Measurements from ENCODE around the gene CFHR1. TPM values are rescaled to one million over a fixed set of nuclear protein-coding genes. Genes with fewer than 3 reads are reported as not detected.
"Not testable (repeated sequence)": the region's sequence is repeated elsewhere in the genome, so short reads cannot be mapped to it uniquely, and the experiment has no call there.

The CFHR1 gene
- total RNA-seq (0.53 TPM), polyA plus RNA-seq (ENCODE audit: insufficient read depth in 1 of 8, insufficient read length in 8 of 8, low replicate concordance in 1 of 8) (1 to 10 TPM in 3 of 8 donors, under 1 TPM in 5; 0.23 to 2.4 (median 0.76) TPM)
- long read RNA-seq, donor 1 = 0 reads
- long read RNA-seq, donor 2 = 0 reads
- long read RNA-seq, donor 3 = 0 reads
- long read RNA-seq, donor 4 = 0 reads
- long read RNA-seq, donor 5 = 0 reads
- long read RNA-seq, donor 6, partial matches to known transcripts = 0 of 1 reads
- long read RNA-seq, donor 6, other reads (novel, unspliced or antisense) = 0 of 1 reads
- long read RNA-seq, donor 7 = 0 reads
- long read RNA-seq, donor 8 = 0 reads
- long read RNA-seq, donor 9 = 0 reads
- long read RNA-seq, donor 10 = 0 reads
- long read RNA-seq, donor 11 = 0 reads

- not testable (repeated sequence) for H3K36me3 ChIP-seq (ENCODE audit: control insufficient read depth, insufficient read depth, low read length); H3K27me3 ChIP-seq (ENCODE audit: control insufficient read depth, insufficient read depth, low read length); H3K4me1 ChIP-seq (ENCODE audit: control insufficient read depth, insufficient read depth, low read length); DNase-seq; H3K27ac ChIP-seq (ENCODE audit: low read length); H3K4me3 ChIP-seq (ENCODE audit: low read length); H3K9me3 ChIP-seq (replicated peaks; ENCODE audit: control insufficient read depth, low read depth, low read length)
- no CpG with 5 or more reads among the region's 1 CpG for WGBS (ENCODE audit: insufficient coverage)
Observed at GRCh38 chr1:196819531-196819930, at the start of gene CFHR1. TSS of gene CFHR1 (plus strand) at chr1:196819731. CDS start at chr1:196819845, 114 bp downstream.

GRCh38 chr1:196769823-196770222 lies 49.7 kb upstream of the CFHR1 start:
- H3K4me3 ChIP-seq (ENCODE audit: low read length); DNase-seq; H3K4me1 ChIP-seq (ENCODE audit: control insufficient read depth, insufficient read depth, low read length); H3K27ac ChIP-seq (ENCODE audit: low read length); H3K27me3 ChIP-seq (ENCODE audit: control insufficient read depth, insufficient read depth, low read length); H3K9me3 ChIP-seq (replicated peaks; ENCODE audit: control insufficient read depth, low read depth, low read length); H3K36me3 ChIP-seq (ENCODE audit: control insufficient read depth, insufficient read depth, low read length): not testable (repeated sequence)
- WGBS (ENCODE audit: insufficient coverage) = 86% methylated on average over 1 of the region's 4 CpGs

GRCh38 chr1:196773713-196774112 lies 45.8 kb upstream of the CFHR1 start:
- peak overlapping the region; percentile 35 for H3K27ac ChIP-seq (ENCODE audit: low read length)

GRCh38 chr1:196774175-196774574 lies 45.4 kb upstream of the CFHR1 start:
- Histone ChIP-seq H3K27me3 (ENCODE audit: control insufficient read depth, insufficient read depth, low read length) (no peaks in the 10 kb centered on the region), H3K9me3 (replicated peaks; ENCODE audit: control insufficient read depth, low read depth, low read length) (no peaks in the 10 kb centered on the region), H3K27ac (ENCODE audit: low read length) (peak overlapping the region; percentile 35), H3K36me3 (ENCODE audit: control insufficient read depth, insufficient read depth, low read length) (no peaks in the 10 kb centered on the region), H3K4me3 (ENCODE audit: low read length) (no peak overlapping the region), H3K4me1 (ENCODE audit: control insufficient read depth, insufficient read depth, low read length) (no peaks in the 10 kb centered on the region)
- peak; percentile 75 for DNase-seq
- no CpG with 5 or more reads among the region's 2 CpGs for WGBS (ENCODE audit: insufficient coverage)

More at GRCh38 chr1:196773713-196774112, 45.8 kb upstream of the CFHR1 start:
- no peaks in the 10 kb centered on the region for H3K36me3 ChIP-seq (ENCODE audit: control insufficient read depth, insufficient read depth, low read length)
- no peaks in the 10 kb centered on the region for H3K9me3 ChIP-seq (replicated peaks; ENCODE audit: control insufficient read depth, low read depth, low read length)
- H3K4me1 ChIP-seq (ENCODE audit: control insufficient read depth, insufficient read depth, low read length) = no peaks in the 10 kb centered on the region
- no peak for DNase-seq
- no CpG with 5 or more reads among the region's 1 CpG for WGBS (ENCODE audit: insufficient coverage)
- H3K27me3 ChIP-seq (ENCODE audit: control insufficient read depth, insufficient read depth, low read length) = no peaks in the 10 kb centered on the region
- H3K4me3 ChIP-seq (ENCODE audit: low read length) = no peak overlapping the region

- DNase-seq = peak; percentile 1
- no peaks in the 10 kb centered on the region for H3K4me1 ChIP-seq (ENCODE audit: control insufficient read depth, insufficient read depth, low read length)
- H3K36me3 ChIP-seq (ENCODE audit: control insufficient read depth, insufficient read depth, low read length) = no peaks in the 10 kb centered on the region
- H3K4me3 ChIP-seq (ENCODE audit: low read length) = no peak within 1 kb of the TSS
- no peaks in the 10 kb centered on the region for H3K27me3 ChIP-seq (ENCODE audit: control insufficient read depth, insufficient read depth, low read length)
- no peaks in the 10 kb centered on the region for H3K9me3 ChIP-seq (replicated peaks; ENCODE audit: control insufficient read depth, low read depth, low read length)
- peak within 1 kb of the TSS; percentile 47 for H3K27ac ChIP-seq (ENCODE audit: low read length)
Observed at GRCh38 chr1:196774603-196775002, 44.9 kb upstream of the CFHR1 start, which contains the start of gene CFHR3. TSS of gene CFHR3 (plus strand) at chr1:196774840. CDS start at chr1:196774887, 47 bp downstream.

DNA sequence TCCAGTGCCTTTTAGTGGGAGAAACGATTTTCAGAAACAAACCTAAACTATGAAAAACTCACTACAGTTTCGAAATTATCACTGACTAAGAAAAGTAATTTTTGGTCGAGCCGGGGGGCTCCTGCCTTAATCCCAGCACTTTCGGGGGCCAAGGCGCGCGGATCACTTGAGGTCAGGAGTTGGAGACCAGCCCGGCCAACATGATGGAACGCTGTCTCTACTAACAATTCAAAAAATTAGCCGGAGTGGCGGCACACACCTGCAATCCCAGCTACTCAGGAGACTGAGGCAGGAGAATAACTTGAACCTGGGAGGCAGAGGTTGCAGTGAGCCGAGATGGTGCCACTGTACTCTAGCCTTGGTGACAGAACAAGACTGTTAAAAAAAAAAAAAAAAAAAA lies 41.9 kb upstream of the CFHR1 start:
- Histone ChIP-seq H3K4me3 (ENCODE audit: low read length) (no peak overlapping the region), H3K4me1 (ENCODE audit: control insufficient read depth, insufficient read depth, low read length) (no peaks in the 10 kb centered on the region), H3K27me3 (ENCODE audit: control insufficient read depth, insufficient read depth, low read length) (no peaks in the 10 kb centered on the region), H3K27ac (ENCODE audit: low read length) (no peak overlapping the region), H3K9me3 (replicated peaks; ENCODE audit: control insufficient read depth, low read depth, low read length) (no peaks in the 10 kb centered on the region), H3K36me3 (ENCODE audit: control insufficient read depth, insufficient read depth, low read length) (no peaks in the 10 kb centered on the region)
- no peak for DNase-seq
- WGBS (ENCODE audit: insufficient coverage) = no CpG with 5 or more reads among the region's 13 CpGs

- Histone ChIP-seq H3K36me3 (ENCODE audit: control insufficient read depth, insufficient read depth, low read length) (no peaks in the 10 kb centered on the region), H3K4me3 (ENCODE audit: low read length) (no peak overlapping the region), H3K4me1 (ENCODE audit: control insufficient read depth, insufficient read depth, low read length) (no peaks in the 10 kb centered on the region), H3K27ac (ENCODE audit: low read length) (no peak overlapping the region), H3K9me3 (replicated peaks; ENCODE audit: control insufficient read depth, low read depth, low read length) (no peaks in the 10 kb centered on the region), H3K27me3 (ENCODE audit: control insufficient read depth, insufficient read depth, low read length) (no peaks in the 10 kb centered on the region)
- DNase-seq = no peak
- no CpG with 5 or more reads among the region's 1 CpG for WGBS (ENCODE audit: insufficient coverage)
Observed at GRCh38 chr1:196779093-196779492, 40.4 kb upstream of the CFHR1 start.

DNA sequence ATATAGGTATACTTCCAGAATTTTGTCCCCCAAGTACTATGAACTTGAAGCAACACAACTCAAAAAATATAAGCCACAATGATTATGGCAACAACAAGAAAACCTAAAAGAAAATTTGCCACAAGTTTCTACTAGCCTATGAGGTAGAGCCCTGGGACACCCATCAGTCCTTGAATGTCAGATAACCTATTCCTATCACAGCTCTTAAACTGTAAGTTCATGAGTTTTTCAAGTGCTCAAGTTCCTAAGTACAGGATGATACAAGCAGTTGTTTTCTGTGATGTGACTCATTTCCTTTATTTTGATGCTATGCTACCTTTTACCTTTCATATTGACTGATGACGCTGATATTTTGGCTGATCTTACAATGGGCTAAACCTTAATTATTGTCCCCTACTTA lies 28.3 kb upstream of the CFHR1 start:
- not testable (repeated sequence) for H3K27ac ChIP-seq (ENCODE audit: low read length); H3K27me3 ChIP-seq (ENCODE audit: control insufficient read depth, insufficient read depth, low read length); DNase-seq; H3K4me3 ChIP-seq (ENCODE audit: low read length); H3K4me1 ChIP-seq (ENCODE audit: control insufficient read depth, insufficient read depth, low read length); H3K36me3 ChIP-seq (ENCODE audit: control insufficient read depth, insufficient read depth, low read length); H3K9me3 ChIP-seq (replicated peaks; ENCODE audit: control insufficient read depth, low read depth, low read length)
- WGBS (ENCODE audit: insufficient coverage) = no CpG with 5 or more reads among the region's 1 CpG

DNA sequence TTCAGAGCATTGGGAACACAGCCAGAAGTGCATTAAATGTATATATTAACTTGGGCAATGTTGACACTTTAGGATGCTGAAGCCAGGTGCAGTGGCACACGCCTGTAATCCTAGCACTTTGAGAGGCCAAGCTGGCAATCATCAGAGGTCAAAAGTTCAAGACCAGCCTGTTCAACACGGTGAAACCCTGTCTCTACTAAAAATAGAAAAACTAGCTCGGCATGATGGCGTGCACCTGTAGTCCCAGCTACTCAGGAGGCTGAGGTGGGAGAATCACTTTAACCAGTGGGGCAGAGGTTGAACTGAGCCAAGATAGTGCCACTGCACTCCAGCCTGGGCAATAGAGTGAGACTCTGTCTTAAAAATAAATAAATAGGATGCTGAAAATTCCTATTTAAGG lies 25.4 kb upstream of the CFHR1 start:
- WGBS (ENCODE audit: insufficient coverage) = no CpG with 5 or more reads among the region's 4 CpGs
- not testable (repeated sequence) for H3K4me3 ChIP-seq (ENCODE audit: low read length); H3K4me1 ChIP-seq (ENCODE audit: control insufficient read depth, insufficient read depth, low read length); H3K27me3 ChIP-seq (ENCODE audit: control insufficient read depth, insufficient read depth, low read length); H3K9me3 ChIP-seq (replicated peaks; ENCODE audit: control insufficient read depth, low read depth, low read length); H3K27ac ChIP-seq (ENCODE audit: low read length); H3K36me3 ChIP-seq (ENCODE audit: control insufficient read depth, insufficient read depth, low read length)
- peak; percentile 37 for DNase-seq

GRCh38 chr1:196797891-196798290 lies 21.6 kb upstream of the CFHR1 start:
- Histone ChIP-seq H3K4me3 (ENCODE audit: low read length) (no peak overlapping the region), H3K4me1 (ENCODE audit: control insufficient read depth, insufficient read depth, low read length) (no peaks in the 10 kb centered on the region), H3K36me3 (ENCODE audit: control insufficient read depth, insufficient read depth, low read length) (no peaks in the 10 kb centered on the region), H3K27ac (ENCODE audit: low read length) (no peak overlapping the region), H3K27me3 (ENCODE audit: control insufficient read depth, insufficient read depth, low read length) (no peaks in the 10 kb centered on the region), H3K9me3 (replicated peaks; ENCODE audit: control insufficient read depth, low read depth, low read length) (no peaks in the 10 kb centered on the region)
- no CpG with 5 or more reads among the region's 2 CpGs for WGBS (ENCODE audit: insufficient coverage)
- DNase-seq = no peak

DNA sequence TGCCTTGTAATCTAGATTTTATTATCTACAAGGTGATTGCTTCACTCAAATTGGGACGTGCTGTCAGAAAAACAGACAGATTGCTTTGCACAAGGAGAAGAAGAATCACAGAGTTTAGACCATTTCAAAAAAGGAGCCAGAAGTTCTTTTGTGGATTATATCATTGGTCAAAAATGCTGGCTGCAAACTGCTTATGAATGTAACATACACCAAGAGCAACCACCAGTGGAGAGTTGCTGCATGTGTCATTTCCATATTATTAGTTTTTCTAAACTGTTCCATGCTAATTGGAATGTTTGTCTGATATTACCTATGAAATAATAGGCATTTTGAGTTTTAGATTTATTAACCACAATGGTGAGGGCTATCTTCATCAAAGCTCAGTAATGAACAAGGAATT lies 17.6 kb upstream of the CFHR1 start:
- H3K27ac ChIP-seq (ENCODE audit: low read length); H3K4me1 ChIP-seq (ENCODE audit: control insufficient read depth, insufficient read depth, low read length); H3K4me3 ChIP-seq (ENCODE audit: low read length); DNase-seq; H3K27me3 ChIP-seq (ENCODE audit: control insufficient read depth, insufficient read depth, low read length); H3K36me3 ChIP-seq (ENCODE audit: control insufficient read depth, insufficient read depth, low read length); H3K9me3 ChIP-seq (replicated peaks; ENCODE audit: control insufficient read depth, low read depth, low read length): not testable (repeated sequence)
- WGBS (ENCODE audit: insufficient coverage) = no CpG with 5 or more reads among the region's 1 CpG
